Esophagus squamous epithelium (tissue), 5 donors: ENCODE results near the gene REL. TPM values are rescaled to one million over a fixed set of nuclear protein-coding genes. Genes with fewer than 3 reads are reported as not detected.
"Not testable (repeated sequence)": the region's sequence is repeated elsewhere in the genome, so short reads cannot be mapped to it uniquely, and the experiment has no call there.

Experiments
- DNase-seq: peaks from one replicate; lab custom pipeline; 2025; lab: John Stamatoyannopoulos, UW
- H3K27ac ChIP-seq, 4 donors: fragments of 200-600 bp; sonication (generic); one replicate each; pipeline ENCODE4 v1.5.1; 2016 to 2019; ENCODE audit warnings: mild to moderate bottlenecking in 1 of 4
- H3K27me3 ChIP-seq, 4 donors: fragments of 200-600 bp; sonication (generic); 1 replicate in 3 of 4; 2 replicates in 1 of 4; pipeline versions ENCODE4 v1.5.1 to v1.6.0; 2017 to 2021; ENCODE audit warnings: antibody characterized with exemption in 1 of 4
- H3K36me3 ChIP-seq, 3 donors: fragments of 200-600 bp; sonication (generic); one replicate each; pipeline ENCODE4 v1.5.1; 2016 to 2019
- H3K4me1 ChIP-seq, 3 donors: fragments of 200-600 bp; sonication (generic); one replicate each; pipeline ENCODE4 v1.5.1; 2017 to 2019
- H3K4me3 ChIP-seq, 4 donors: fragments of 200-600 bp; sonication (generic); 1 replicate in 3 of 4; 2 replicates in 1 of 4; pipeline ENCODE4 v1.5.1; 2016 to 2019; ENCODE audit warnings: mild to moderate bottlenecking in 2 of 4, moderate library complexity in 1 of 4
- H3K9me3 ChIP-seq, 3 donors: fragments of 200-600 bp; sonication (generic); one replicate each; pipeline ENCODE4 v1.5.1; 2016 to 2019
- POLR2A ChIP-seq, 4 donors: fragments of 450-650 bp; IDR thresholded peaks; one replicate each; pipeline ENCODE4 v1.6.1; 2017; ENCODE audit warnings: antibody characterized with exemption in 4 of 4, mild to moderate bottlenecking in 4 of 4, moderate library complexity in 3 of 4
- WGBS, 2 donors: methylation state at CpG; one replicate each; pipeline ENCODE4 v1.1.5; 2018; 5-methylcytosine and 5-hydroxymethylcytosine counted together
- intact Hi-C: fragments of 100-400 bp; cut with DNase I; formaldehyde crosslinking; loops from one replicate; pipeline ENCODE4 v1.15.0; 2022
- total RNA-seq, 4 donors: library from RNA; depleted of rRNA; stranded (reverse); fragments of >200 nt; gene quantifications; one replicate each; pipeline ENCODE4 v1.1.0, GENCODE V29; 2016
- TF ChIP-seq, protein P1 (sequence below), 6 experiments: fragments of 450-650 bp in 4 of 6; fragments of 200-600 bp in 2 of 6; sonication (generic) in 2 of 6; IDR thresholded peaks; one replicate each; pipeline ENCODE4 v1.5.1; 2016 to 2019; ENCODE audit warnings: antibody characterized with exemption in 6 of 6, mild to moderate bottlenecking in 4 of 6, moderate library complexity in 4 of 6
- donor health status: DM: yes; HTN: yes; CAD: no.

Gene REL
- total RNA-seq, 4 donors from 2014 or later: 16.3 to 20.9 (median 16.8) TPM

DNA sequence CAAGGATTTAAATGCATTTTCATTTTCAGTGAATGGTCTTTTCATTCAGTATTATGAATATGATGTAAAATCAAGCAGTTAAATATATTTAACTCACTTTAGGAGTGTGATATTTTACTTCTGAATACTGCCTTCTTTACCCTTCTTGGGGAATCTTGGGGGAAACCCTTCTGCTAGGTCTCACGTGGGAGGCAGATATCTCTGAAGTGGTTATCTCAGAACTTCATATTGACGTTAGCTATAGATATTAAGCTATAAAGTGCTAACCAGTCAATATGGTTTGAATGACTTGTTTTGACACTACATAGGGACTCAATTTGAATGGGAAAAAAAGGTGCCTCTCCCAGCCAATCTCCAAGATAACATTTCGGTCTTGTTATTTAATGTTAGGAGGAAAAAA lies 9.8 kb downstream of the REL start:
- intact Hi-C loops: no loop called here
- DNase-seq: no peak

DNA sequence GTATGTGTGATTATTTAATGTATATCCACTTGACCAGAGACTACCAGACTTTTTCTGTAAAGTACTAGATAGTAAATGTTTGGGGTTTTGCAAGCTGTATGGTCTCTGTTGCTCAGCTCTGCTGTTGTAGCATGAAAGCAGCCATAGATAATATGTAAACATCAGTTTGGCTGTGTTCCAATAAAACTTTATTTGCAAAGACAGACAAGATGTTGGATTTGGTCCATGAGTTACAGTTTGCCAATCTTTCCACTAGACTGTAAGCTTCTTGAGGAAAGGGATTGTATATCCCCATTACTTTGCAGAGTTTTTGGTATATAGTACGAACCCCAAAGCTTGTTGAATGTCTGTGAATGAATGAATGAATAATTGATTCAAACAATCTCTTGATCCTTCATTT lies 17.2 kb downstream of the REL start:
- no peak for DNase-seq

More for the DNA sequence above, 9.8 kb downstream of the REL start:
- TF ChIP-seq, protein P1, sequence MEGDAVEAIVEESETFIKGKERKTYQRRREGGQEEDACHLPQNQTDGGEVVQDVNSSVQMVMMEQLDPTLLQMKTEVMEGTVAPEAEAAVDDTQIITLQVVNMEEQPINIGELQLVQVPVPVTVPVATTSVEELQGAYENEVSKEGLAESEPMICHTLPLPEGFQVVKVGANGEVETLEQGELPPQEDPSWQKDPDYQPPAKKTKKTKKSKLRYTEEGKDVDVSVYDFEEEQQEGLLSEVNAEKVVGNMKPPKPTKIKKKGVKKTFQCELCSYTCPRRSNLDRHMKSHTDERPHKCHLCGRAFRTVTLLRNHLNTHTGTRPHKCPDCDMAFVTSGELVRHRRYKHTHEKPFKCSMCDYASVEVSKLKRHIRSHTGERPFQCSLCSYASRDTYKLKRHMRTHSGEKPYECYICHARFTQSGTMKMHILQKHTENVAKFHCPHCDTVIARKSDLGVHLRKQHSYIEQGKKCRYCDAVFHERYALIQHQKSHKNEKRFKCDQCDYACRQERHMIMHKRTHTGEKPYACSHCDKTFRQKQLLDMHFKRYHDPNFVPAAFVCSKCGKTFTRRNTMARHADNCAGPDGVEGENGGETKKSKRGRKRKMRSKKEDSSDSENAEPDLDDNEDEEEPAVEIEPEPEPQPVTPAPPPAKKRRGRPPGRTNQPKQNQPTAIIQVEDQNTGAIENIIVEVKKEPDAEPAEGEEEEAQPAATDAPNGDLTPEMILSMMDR (IDR thresholded peaks at IDR 0.05): no peak
- no peak for TF ChIP-seq POLR2A (IDR thresholded peaks at IDR 0.05)
- no peaks in the 10 kb centered on the region for H3K27me3 ChIP-seq
- WGBS, 2 donors: 69 to 86% methylated on average over 3 of the region's 3 CpGs
- no peak overlapping the region for H3K27ac ChIP-seq
- peaks cover 0 to 24% (median 0%) of the 10 kb centered on the region in 3 donors for H3K4me1 ChIP-seq
- no peaks in the 10 kb centered on the region for H3K9me3 ChIP-seq
- H3K4me3 ChIP-seq: no peak overlapping the region
- peaks cover 0 to 50% (median 6%) of the 10 kb centered on the region in 3 donors for H3K36me3 ChIP-seq

DNA sequence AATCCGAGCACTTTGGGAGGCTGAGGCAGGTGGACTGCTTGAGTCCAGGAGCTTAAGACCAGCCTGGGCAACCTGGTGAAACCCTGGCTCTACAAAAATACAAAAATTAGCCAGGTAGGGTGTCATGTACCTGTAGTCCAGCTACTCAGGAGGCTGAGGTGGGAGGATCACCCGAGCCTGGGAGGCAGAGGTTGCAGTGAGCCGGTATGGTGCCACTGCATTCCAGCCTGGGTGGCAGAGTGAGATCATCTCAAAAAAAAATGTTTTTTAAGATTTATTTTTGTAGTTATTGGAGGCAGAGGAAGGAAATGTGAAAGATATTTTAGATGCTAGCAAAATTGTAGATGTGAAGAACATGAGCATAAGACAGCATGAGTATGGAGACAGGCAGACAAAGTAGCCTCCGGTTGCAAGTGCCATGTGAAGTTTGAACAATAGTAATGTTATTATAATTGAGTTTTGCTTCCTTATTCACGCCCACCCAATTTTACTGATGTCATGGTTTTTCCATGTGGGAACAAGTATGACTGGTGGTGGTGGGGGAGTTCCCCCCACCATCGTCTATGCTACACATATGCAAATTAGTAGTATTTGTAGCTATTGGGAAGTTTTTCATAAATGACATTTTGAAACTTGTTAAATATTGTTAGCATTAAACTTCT lies 18.0 kb downstream of the REL start:
- intact Hi-C loops: no loop called here
- TF ChIP-seq, protein P1 (IDR thresholded peaks at IDR 0.05): no peak
- no peak for TF ChIP-seq POLR2A (IDR thresholded peaks at IDR 0.05)

More for the DNA sequence above, 17.2 kb downstream of the REL start:
- no peaks in the 10 kb centered on the region for H3K4me1 ChIP-seq
- H3K4me3 ChIP-seq: no peak overlapping the region
- intact Hi-C loops: no loop called here
- no peak overlapping the region for H3K27ac ChIP-seq
- H3K9me3 ChIP-seq: no peaks in the 10 kb centered on the region
- WGBS, 2 donors: 94 to 100% methylated on average over 1 of the region's 1 CpG
- no peaks in the 10 kb centered on the region for H3K27me3 ChIP-seq
- H3K36me3 ChIP-seq: peaks cover 0 to 99% (median 3%) of the 10 kb centered on the region in 3 donors
- TF ChIP-seq, protein P1 (IDR thresholded peaks at IDR 0.05): no peak
- TF ChIP-seq POLR2A (IDR thresholded peaks at IDR 0.05): no peak

DNA sequence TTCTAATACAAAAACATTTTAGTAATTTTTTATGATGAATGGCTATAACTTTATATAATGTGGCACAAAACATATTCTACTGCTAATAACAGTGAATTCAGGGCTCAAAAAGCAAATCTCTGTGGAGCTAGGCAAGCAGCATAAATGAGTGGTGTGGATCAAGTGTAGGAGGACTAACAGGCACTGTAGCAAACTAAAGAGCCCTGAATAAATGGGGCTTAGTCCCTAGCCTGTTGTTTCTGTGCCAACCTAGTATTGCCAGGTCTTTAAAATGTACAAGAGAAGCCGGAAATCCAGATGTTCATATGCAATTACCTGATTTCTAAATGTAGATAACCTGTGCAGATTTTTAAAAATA lies 18.5 kb downstream of the REL start:
- Histone ChIP-seq H3K36me3 (peaks cover 0 to 99% (median 5%) of the 10 kb centered on the region in 3 donors), H3K4me1 (no peaks in the 10 kb centered on the region), H3K27ac (no peak overlapping the region), H3K9me3 (no peaks in the 10 kb centered on the region), H3K27me3 (no peaks in the 10 kb centered on the region), H3K4me3 (no peak overlapping the region)
- no peak for TF ChIP-seq POLR2A (IDR thresholded peaks at IDR 0.05)
- TF ChIP-seq, protein P1 (IDR thresholded peaks at IDR 0.05): no peak
- DNase-seq: no peak
- WGBS, 2 donors: 66 to 70% methylated on average over 1 of the region's 1 CpG
- intact Hi-C loops: no loop called here

More for the DNA sequence above, 18.0 kb downstream of the REL start:
- H3K36me3 ChIP-seq: peaks cover 0 to 99% (median 5%) of the 10 kb centered on the region in 3 donors
- no peaks in the 10 kb centered on the region for H3K4me1 ChIP-seq
- DNase-seq: no peak
- no peaks in the 10 kb centered on the region for H3K27me3 ChIP-seq
- H3K4me3 ChIP-seq: no peak overlapping the region
- H3K9me3 ChIP-seq: no peaks in the 10 kb centered on the region
- H3K27ac ChIP-seq: no peak overlapping the region
- WGBS, 2 donors: 58 to 76% methylated on average over 6 of the region's 6 CpGs

DNA sequence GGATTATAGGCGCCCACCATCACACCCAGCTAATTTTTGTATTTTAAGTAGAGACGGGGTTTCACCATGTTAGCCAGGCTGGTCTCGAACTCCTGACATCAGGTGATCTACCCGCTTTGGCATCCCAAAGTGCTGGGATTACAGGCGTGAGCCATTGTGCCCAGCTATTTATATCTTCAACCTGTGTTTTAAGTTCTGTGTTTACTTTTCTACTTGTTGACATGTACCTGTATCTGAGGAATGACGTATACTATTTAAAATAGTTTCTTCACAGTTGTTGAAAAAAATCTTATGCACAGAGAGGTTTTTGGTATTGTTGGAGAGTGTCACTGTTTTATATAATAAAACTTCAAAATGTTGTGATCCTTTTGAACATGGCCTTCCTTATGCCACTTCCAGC lies 19.9 kb downstream of the REL start:
- intact Hi-C loops, H3K9me3 ChIP-seq, DNase-seq, H3K4me1 ChIP-seq, H3K27ac ChIP-seq, H3K27me3 ChIP-seq, H3K4me3 ChIP-seq: not testable (repeated sequence)
- WGBS, 2 donors: 87 to 91% methylated on average over 6 of the region's 6 CpGs
- peaks cover 0 to 99% (median 5%) of the 10 kb centered on the region in 3 donors for H3K36me3 ChIP-seq

DNA sequence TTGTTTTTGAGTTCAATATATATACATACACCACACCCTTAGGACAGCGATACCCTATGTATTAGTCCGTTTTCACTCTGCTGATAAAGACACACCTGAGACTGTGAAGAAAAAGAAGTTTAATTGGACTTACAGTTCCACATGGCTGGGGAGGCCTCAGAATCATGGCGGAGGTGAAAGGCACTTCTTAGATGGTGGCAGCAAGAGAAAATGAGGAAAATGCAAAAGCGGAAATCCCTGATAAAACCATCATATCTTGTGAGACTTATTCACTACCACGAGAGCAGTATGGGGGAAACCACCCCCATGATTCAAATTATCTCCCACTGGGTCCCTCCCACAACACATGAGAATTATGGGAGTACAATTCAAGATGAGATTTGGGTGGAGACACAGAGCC lies 24.5 kb downstream of the REL start:
- intact Hi-C loops, H3K9me3 ChIP-seq, DNase-seq, H3K4me1 ChIP-seq, H3K27me3 ChIP-seq, H3K27ac ChIP-seq, H3K4me3 ChIP-seq: not testable (repeated sequence)
- H3K36me3 ChIP-seq: peaks cover 0 to 80% (median 5%) of the 10 kb centered on the region in 3 donors
- 85 to 88% methylated on average over 5 of the region's 5 CpGs for WGBS, 2 donors
